Loucy (cell line): Measurements from ENCODE around the gene ABCA1.

Experiments
- H2AFZ ChIP-seq: fragments of 200-600 bp; sonication (generic); 2 replicates; pipeline ENCODE4 v1.6.0; 2016; ENCODE audit warnings: antibody characterized with exemption, mild to moderate bottlenecking, low read length, moderate library complexity
- H3F3A ChIP-seq: fragments of 200-600 bp; 2 replicates; pipeline ENCODE4 v1.6.0; 2016; ENCODE audit warnings: antibody characterized with exemption, low read depth, mild to moderate bottlenecking
- H3K27me3 ChIP-seq: fragments of 200-600 bp; sonication (generic); 2 replicates; pipeline ENCODE4 v1.6.1; 2014; ENCODE audit warnings: low read length, mild to moderate bottlenecking; ENCODE audit not compliant: insufficient read depth, poor library complexity, severe bottlenecking
- H3K36me3 ChIP-seq: fragments of 200-600 bp; sonication (generic); 2 replicates; pipeline ENCODE4 v1.6.1; 2016; ENCODE audit warnings: low read length; ENCODE audit not compliant: insufficient read depth
- H3K4me1 ChIP-seq: fragments of 200-600 bp; sonication (generic); 2 replicates; pipeline ENCODE4 v1.5.1; 2014; ENCODE audit warnings: low read length, mild to moderate bottlenecking; ENCODE audit not compliant: insufficient read depth, poor library complexity, severe bottlenecking
- H3K4me2 ChIP-seq: fragments of 200-600 bp; sonication (generic); 2 replicates; pipeline ENCODE4 v1.6.0; 2014; ENCODE audit warnings: antibody characterized with exemption, low read length, low read depth, mild to moderate bottlenecking; ENCODE audit not compliant: poor library complexity, severe bottlenecking
- H3K4me3 ChIP-seq: fragments of 200-600 bp; sonication (generic); 2 replicates; pipeline ENCODE4 v1.5.1; 2014; ENCODE audit warnings: low read length, mild to moderate bottlenecking, mixed read lengths; ENCODE audit not compliant: poor library complexity, severe bottlenecking
- H3K79me2 ChIP-seq: fragments of 200-600 bp; sonication (generic); 2 replicates; pipeline ENCODE4 v1.6.1; 2014; ENCODE audit warnings: low read length; ENCODE audit not compliant: insufficient read depth
- H3K9ac ChIP-seq: fragments of 200-600 bp; sonication (generic); 2 replicates; pipeline ENCODE4 v1.6.0; 2014; ENCODE audit warnings: mild to moderate bottlenecking, low read depth, low read length, moderate library complexity; ENCODE audit not compliant: poor library complexity, severe bottlenecking
- H3K9me2 ChIP-seq: fragments of 200-600 bp; sonication (generic); replicated peaks from 2 replicates; pipeline ENCODE4 v1.6.1; 2016; ENCODE audit warnings: low read depth, low read length, mixed read lengths
- H3K9me3 ChIP-seq: fragments of 200-600 bp; sonication (generic); 2 replicates; pipeline ENCODE4 v1.6.1; 2014; ENCODE audit warnings: mild to moderate bottlenecking, antibody characterized with exemption, low read length, low read depth; ENCODE audit not compliant: insufficient read depth
- H4K20me1 ChIP-seq: fragments of 200-600 bp; sonication (generic); 2 replicates; pipeline ENCODE4 v1.6.0; 2014; ENCODE audit warnings: antibody characterized with exemption, low read length, mild to moderate bottlenecking; ENCODE audit not compliant: insufficient read depth, poor library complexity, severe bottlenecking
- CTCF ChIP-seq: fragments of 200-600 bp; sonication (generic); conservative IDR thresholded peaks from 2 replicates; pipeline ENCODE4 v1.5.1; 2014; ENCODE audit warnings: mild to moderate bottlenecking, antibody characterized with exemption, low read length
- EZH2phosphoT487 ChIP-seq: fragments of 200-600 bp; IDR thresholded peaks from 2 replicates; pipeline ENCODE4 v1.6.1; 2018; ENCODE audit warnings: antibody characterized with exemption, mild to moderate bottlenecking, moderate library complexity, borderline replicate concordance

Gene ABCA1

GRCh38 chr9:104905153-104905901 lies 22.6 kb downstream of the ABCA1 start:
- H3K9me2 ChIP-seq: no peaks in the 10 kb centered on the region
- H3K4me2 ChIP-seq: no peak overlapping the region
- H3F3A ChIP-seq: no peaks in the 10 kb centered on the region
- H3K79me2 ChIP-seq: no peaks in the 10 kb centered on the region
- no peaks in the 10 kb centered on the region for H3K9me3 ChIP-seq
- no peaks in the 10 kb centered on the region for H3K36me3 ChIP-seq
- no peak overlapping the region for H2AFZ ChIP-seq
- H3K4me3 ChIP-seq: no peak overlapping the region
- no peaks in the 10 kb centered on the region for H4K20me1 ChIP-seq
- no peaks in the 10 kb centered on the region for H3K27me3 ChIP-seq
- no peak overlapping the region for H3K9ac ChIP-seq
- peaks cover 4% of the 10 kb centered on the region for H3K4me1 ChIP-seq
- TF ChIP-seq EZH2phosphoT487: no peak
- no peak for TF ChIP-seq CTCF

- Histone ChIP-seq H3K9me2 (no peaks in the 10 kb centered on the region), H3K4me3 (no peak overlapping the region), H3K79me2 (no peaks in the 10 kb centered on the region), H3F3A (no peaks in the 10 kb centered on the region), H2AFZ (no peak overlapping the region), H3K36me3 (no peaks in the 10 kb centered on the region), H3K27me3 (no peaks in the 10 kb centered on the region), H3K9ac (no peak overlapping the region), H3K4me1 (peaks cover 4% of the 10 kb centered on the region), H3K9me3 (no peaks in the 10 kb centered on the region), H4K20me1 (no peaks in the 10 kb centered on the region), H3K4me2 (no peak overlapping the region)
- TF ChIP-seq CTCF (no peak), EZH2phosphoT487 (no peak)
Observed at GRCh38 chr9:104903609-104904008, 24.3 kb downstream of the ABCA1 start.

GRCh38 chr9:104900871-104901270 lies 27.1 kb downstream of the ABCA1 start:
- no peak for TF ChIP-seq EZH2phosphoT487
- TF ChIP-seq CTCF: no peak
- no peaks in the 10 kb centered on the region for H3K36me3 ChIP-seq

More at GRCh38 chr9:104900871-104901270, 27.1 kb downstream of the ABCA1 start:
- no peaks in the 10 kb centered on the region for H3K9me3 ChIP-seq
- H3K4me1 ChIP-seq: peaks cover 4% of the 10 kb centered on the region
- H3K27me3 ChIP-seq: no peaks in the 10 kb centered on the region
- no peaks in the 10 kb centered on the region for H4K20me1 ChIP-seq
- H3F3A ChIP-seq: no peaks in the 10 kb centered on the region
- H3K9ac ChIP-seq: no peak overlapping the region
- H3K4me3 ChIP-seq: no peak overlapping the region
- no peaks in the 10 kb centered on the region for H3K9me2 ChIP-seq
- H3K4me2 ChIP-seq: no peak overlapping the region
- no peaks in the 10 kb centered on the region for H3K79me2 ChIP-seq
- H2AFZ ChIP-seq: 0 out of 2 replicates have a peak overlapping the region, but pooled peaks have one; percentile 12
